VCaP (cell line): Measurements from ENCODE around the gene ALG10.
"Not testable (repeated sequence)": the region's sequence is repeated elsewhere in the genome, so short reads cannot be mapped to it uniquely, and the experiment has no call there.

Source experiments
- H3K27ac ChIP-seq: fragments of 450-650 bp; 2 replicates; pipeline ENCODE4 v1.5.1; 2017
- CTCF ChIP-seq: fragments of 450-650 bp; conservative IDR thresholded peaks from 2 replicates; pipeline ENCODE4 v1.5.1; 2017; ENCODE audit warnings: mild to moderate bottlenecking, moderate library complexity

The ALG10 gene

GRCh38 chr12:34016361-34016760 is 5.9 kb upstream of the ALG10 start:
- 0 out of 2 replicates have a peak, but pooled peaks have one; percentile 7 for TF ChIP-seq CTCF
- H3K27ac ChIP-seq = no peak overlapping the region

GRCh38 chr12:34021071-34021470 is 1.2 kb upstream of the ALG10 start:
- TF ChIP-seq CTCF = no peak
- H3K27ac ChIP-seq = no peak overlapping the region

GRCh38 chr12:34027661-34028060 is 5.4 kb downstream of the ALG10 start:
- peak overlapping the region; percentile 47 for H3K27ac ChIP-seq

- TF ChIP-seq CTCF = no peak
- no peak overlapping the region for H3K27ac ChIP-seq
Measured at GRCh38 chr12:34030591-34030990, 8.3 kb downstream of the ALG10 start.

- peak; percentile 78 for TF ChIP-seq CTCF
- no peak overlapping the region for H3K27ac ChIP-seq
Measured at GRCh38 chr12:34033628-34034296, 11.5 kb downstream of the ALG10 start.

- not testable (repeated sequence) for H3K27ac ChIP-seq
- peak; percentile 68 for TF ChIP-seq CTCF
Measured at GRCh38 chr12:34038357-34038756, 16.1 kb downstream of the ALG10 start.

GRCh38 chr12:34046570-34046969 is 24.3 kb downstream of the ALG10 start:
- no peak for TF ChIP-seq CTCF

GRCh38 chr12:34047855-34048254 is 25.6 kb downstream of the ALG10 start:
- H3K27ac ChIP-seq = not testable (repeated sequence)

More at GRCh38 chr12:34046570-34046969, 24.3 kb downstream of the ALG10 start:
- no peak overlapping the region for H3K27ac ChIP-seq

GRCh38 chr12:34048714-34049113 is 26.4 kb downstream of the ALG10 start:
- no peak for TF ChIP-seq CTCF
- no peak overlapping the region for H3K27ac ChIP-seq
